Measurements from ENCODE around the gene TTC28. TPM values are rescaled to one million over a fixed set of nuclear protein-coding genes. Genes with fewer than 3 reads are reported as not detected.

Gene TTC28
- total RNA-seq, 1 donor from 2014 or later = 24.5 TPM

DNA sequence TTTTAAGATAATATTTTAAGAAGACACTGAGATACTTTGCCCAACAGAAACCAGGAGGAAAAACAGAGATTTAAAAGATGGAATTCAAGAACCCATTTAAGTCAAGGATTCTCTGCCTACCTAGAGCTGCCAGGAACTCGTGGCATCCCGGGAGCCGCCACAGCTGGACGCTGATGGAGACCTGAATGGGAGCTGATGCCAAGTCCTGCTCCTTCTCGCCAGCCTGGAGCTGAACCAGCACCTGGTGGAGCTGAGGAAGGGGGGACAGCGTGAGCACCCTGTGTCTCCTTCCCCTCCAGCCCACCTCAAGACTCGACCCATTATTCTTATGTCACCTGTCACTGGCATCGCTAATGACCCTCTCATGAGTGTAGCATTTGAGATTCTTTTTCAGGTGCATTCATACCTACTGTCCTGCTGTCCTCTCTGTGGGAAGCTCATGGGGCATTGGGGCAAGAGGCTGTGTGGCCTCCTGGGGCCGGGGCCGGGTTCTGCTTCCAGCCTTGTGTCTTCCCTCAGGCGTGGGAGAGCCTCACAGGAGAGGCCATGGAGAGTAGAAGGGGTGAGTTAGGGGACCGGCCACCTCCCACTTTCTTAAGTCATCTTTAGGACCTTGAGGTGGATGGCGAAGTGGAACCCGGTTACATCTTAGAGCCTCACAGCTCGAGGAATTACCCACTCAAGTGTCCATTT lies 689.7 kb downstream of the TTC28 start:
- TF ChIP-seq, protein P1, sequence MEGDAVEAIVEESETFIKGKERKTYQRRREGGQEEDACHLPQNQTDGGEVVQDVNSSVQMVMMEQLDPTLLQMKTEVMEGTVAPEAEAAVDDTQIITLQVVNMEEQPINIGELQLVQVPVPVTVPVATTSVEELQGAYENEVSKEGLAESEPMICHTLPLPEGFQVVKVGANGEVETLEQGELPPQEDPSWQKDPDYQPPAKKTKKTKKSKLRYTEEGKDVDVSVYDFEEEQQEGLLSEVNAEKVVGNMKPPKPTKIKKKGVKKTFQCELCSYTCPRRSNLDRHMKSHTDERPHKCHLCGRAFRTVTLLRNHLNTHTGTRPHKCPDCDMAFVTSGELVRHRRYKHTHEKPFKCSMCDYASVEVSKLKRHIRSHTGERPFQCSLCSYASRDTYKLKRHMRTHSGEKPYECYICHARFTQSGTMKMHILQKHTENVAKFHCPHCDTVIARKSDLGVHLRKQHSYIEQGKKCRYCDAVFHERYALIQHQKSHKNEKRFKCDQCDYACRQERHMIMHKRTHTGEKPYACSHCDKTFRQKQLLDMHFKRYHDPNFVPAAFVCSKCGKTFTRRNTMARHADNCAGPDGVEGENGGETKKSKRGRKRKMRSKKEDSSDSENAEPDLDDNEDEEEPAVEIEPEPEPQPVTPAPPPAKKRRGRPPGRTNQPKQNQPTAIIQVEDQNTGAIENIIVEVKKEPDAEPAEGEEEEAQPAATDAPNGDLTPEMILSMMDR (IDR thresholded peaks at IDR 0.05) = no peak
- Histone ChIP-seq H3K27ac (peak overlapping the region in 1 of 2 donors; percentile 41), H3K36me3 (peaks cover 5 to 42% of the 10 kb centered on the region in 2 donors), H3K4me1 (peaks cover 0 to 3% of the 10 kb centered on the region in 2 donors), H3K27me3 (no peaks in the 10 kb centered on the region), H3K9me3 (no peaks in the 10 kb centered on the region), H3K4me3 (no peak overlapping the region)
- intact Hi-C loops (cut with DNase I) = loop anchor here (5.0 kb wide), 1 partner anchor 73 kb away; the partner anchor contains the start of gene PITPNB
- DNase-seq (ENCODE audit: low spot score in 2 of 2) = peak in 1 of 2 donors; percentile 40

DNA sequence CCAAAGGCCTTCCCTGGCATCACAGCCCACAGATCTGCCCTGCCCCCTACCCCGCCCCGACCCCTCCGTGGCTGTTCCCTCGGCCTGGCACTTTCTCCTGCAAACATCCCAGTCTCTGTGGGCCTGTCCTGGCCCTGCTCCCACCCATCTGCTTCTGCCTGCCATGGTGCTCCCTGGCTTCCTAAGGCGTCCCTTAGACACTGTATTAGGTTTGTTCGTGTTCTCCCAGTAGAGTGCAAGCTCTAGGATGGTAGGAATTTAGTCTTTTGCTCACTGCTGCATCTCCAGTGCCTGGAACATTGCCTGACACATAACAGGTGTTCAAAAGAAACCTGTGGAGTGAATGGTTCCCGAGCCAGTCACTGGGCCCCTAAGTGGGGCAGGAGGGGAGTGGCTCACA lies 690.9 kb downstream of the TTC28 start:
- H3K36me3 ChIP-seq = peaks cover 13 to 51% of the 10 kb centered on the region in 2 donors
- peak in 1 of 2 donors; percentile 50 for DNase-seq (ENCODE audit: low spot score in 2 of 2)
- no peaks in the 10 kb centered on the region for H3K9me3 ChIP-seq
- no peaks in the 10 kb centered on the region for H3K27me3 ChIP-seq
- H3K4me1 ChIP-seq = peaks cover 0 to 3% of the 10 kb centered on the region in 2 donors
- no peak overlapping the region for H3K4me3 ChIP-seq
- intact Hi-C loops (cut with DNase I) = no loop called here
- no peak overlapping the region for H3K27ac ChIP-seq
- TF ChIP-seq, protein P1 (IDR thresholded peaks at IDR 0.05) = no peak

DNA sequence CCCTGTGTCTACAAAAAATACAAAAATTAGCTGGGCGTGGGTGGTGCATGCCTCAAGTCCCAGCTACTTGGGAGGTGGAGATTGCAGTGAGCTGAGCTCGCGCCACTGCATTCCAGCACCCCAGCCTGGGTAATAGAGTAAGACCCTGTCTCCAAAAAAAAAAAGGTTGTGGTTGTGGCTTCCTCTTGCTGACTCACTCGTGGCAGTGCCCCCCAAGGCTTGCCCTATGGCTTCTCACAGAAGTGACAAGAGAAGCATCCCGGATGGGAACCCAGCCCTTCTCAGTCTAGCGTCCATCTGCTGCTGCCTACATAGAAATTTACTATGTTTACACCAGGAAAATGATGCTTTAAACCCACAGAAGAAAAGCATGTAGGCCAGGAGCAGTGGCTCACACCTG lies 692.1 kb downstream of the TTC28 start:
- no peak for DNase-seq (ENCODE audit: low spot score in 2 of 2)
- H3K36me3 ChIP-seq = peaks cover 17 to 53% of the 10 kb centered on the region in 2 donors

DNA sequence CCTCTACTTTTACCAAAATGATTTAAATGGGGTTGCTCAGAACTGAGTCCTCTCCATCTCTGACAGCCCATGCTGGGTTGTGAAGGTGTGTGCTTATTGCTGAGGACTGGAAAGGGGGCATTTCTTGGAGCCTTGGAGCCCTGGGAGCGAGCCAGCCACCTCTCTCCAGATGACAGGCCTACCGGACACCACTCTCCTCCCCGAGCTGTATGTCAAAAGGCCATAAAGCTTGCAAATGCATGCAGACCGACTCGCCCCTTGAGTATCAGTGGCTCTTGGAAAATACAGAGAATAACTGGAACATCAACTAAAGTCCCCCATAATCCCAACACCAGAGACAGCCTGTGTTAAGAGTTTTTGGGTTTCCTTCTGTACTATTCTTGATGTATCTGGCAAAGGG lies 692.7 kb downstream of the TTC28 start:
- H3K4me3 ChIP-seq = no peak overlapping the region
- peak in 1 of 2 donors; percentile 57 for DNase-seq (ENCODE audit: low spot score in 2 of 2)
- no peak overlapping the region for H3K27ac ChIP-seq
- intact Hi-C loops (cut with DNase I) = no loop called here
- H3K27me3 ChIP-seq = no peaks in the 10 kb centered on the region
- H3K4me1 ChIP-seq = peaks cover 0 to 3% of the 10 kb centered on the region in 2 donors
- TF ChIP-seq, protein P1 (IDR thresholded peaks at IDR 0.05) = no peak
- H3K9me3 ChIP-seq = no peaks in the 10 kb centered on the region
- H3K36me3 ChIP-seq = peaks cover 20 to 53% of the 10 kb centered on the region in 2 donors

More for the DNA sequence above, 692.1 kb downstream of the TTC28 start:
- intact Hi-C loops (cut with DNase I) = no loop called here
- TF ChIP-seq, protein P1 (IDR thresholded peaks at IDR 0.05) = no peak
- Histone ChIP-seq H3K27ac (no peak overlapping the region), H3K4me1 (peaks cover 0 to 3% of the 10 kb centered on the region in 2 donors), H3K4me3 (no peak overlapping the region), H3K9me3 (no peaks in the 10 kb centered on the region), H3K27me3 (no peaks in the 10 kb centered on the region)

DNA sequence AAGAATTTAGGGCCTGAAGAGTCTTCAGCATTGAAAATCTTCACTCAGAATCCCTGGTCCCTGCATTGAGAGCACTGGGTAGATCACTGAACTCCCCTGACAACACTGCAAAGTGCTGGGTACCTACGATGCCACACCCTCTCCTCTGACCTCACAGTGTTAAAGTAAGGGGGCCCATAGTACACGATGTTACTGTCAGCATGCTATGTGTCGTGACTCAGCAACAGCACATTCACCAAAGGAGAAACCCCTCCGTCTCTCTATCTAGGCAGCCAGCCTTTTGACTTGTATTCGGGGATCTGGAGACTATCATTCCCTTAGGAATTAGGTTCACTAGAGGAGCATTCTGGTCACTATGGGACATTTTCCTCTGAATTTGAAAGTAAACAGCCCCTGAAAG lies 693.2 kb downstream of the TTC28 start:
- Histone ChIP-seq H3K27me3 (no peaks in the 10 kb centered on the region), H3K27ac (no peak overlapping the region), H3K4me3 (no peak overlapping the region), H3K4me1 (peaks cover 0 to 3% of the 10 kb centered on the region in 2 donors), H3K36me3 (peaks cover 22 to 54% of the 10 kb centered on the region in 2 donors), H3K9me3 (no peaks in the 10 kb centered on the region)
- peak in 1 of 2 donors; percentile 15 for DNase-seq (ENCODE audit: low spot score in 2 of 2)
- intact Hi-C loops (cut with DNase I) = no loop called here
- TF ChIP-seq, protein P1 (IDR thresholded peaks at IDR 0.05) = no peak
